SK-N-SH (cell line): ENCODE results near the gene HS6ST3. TPM values are rescaled to one million over a fixed set of nuclear protein-coding genes. Genes with fewer than 3 reads are reported as not detected.
A peak's percentile ranks its signal among the peaks of the same experiment; 100 is the strongest.

Experiments used
- CTCF ChIA-PET: fragments of 300-600, 350-600 bp; formaldehyde crosslinking; extraction: SDS; loops from one replicate; lab custom pipeline; 2021; lab: Yijun Ruan, JAX
- POLR2A ChIA-PET: fragments of 350-600 bp; sonication (Branson Sonifier 250); formaldehyde crosslinking; extraction: SDS; loops from one replicate; lab custom pipeline; 2020; ENCODE audit warnings: antibody characterized with exemption, inconsistent platforms; lab: Yijun Ruan, JAX
- DNase-seq: peaks from one replicate; pipeline ENCODE4 v3.0.0; 2012
- H2AFZ ChIP-seq: fragments of 200-600 bp; sonication (generic); 2 replicates; pipeline ENCODE4 v1.8.1; 2016; ENCODE audit warnings: antibody characterized with exemption, mild to moderate bottlenecking, low read depth
- H3F3A ChIP-seq: fragments of 200-600 bp; sonication (generic); replicated peaks from 2 replicates; pipeline ENCODE3; 2016; ENCODE audit warnings: antibody characterized with exemption, mild to moderate bottlenecking; ENCODE audit not compliant: insufficient read depth
- H3K27ac ChIP-seq, 2 experiments: fragments of 200-500 bp in 1 of 2; fragments of 200-600 bp in 1 of 2; sonication (Bioruptor generic) in 1 of 2; sonication (generic), shearing (Covaris generic) in 1 of 2; 2 replicates each; pipeline versions ENCODE4 v1.5.1 to v1.6.1; 2014 to 2016; ENCODE audit warnings: low read depth in 2 of 2, inconsistent platforms in 1 of 2, low read length in 1 of 2, mild to moderate bottlenecking in 1 of 2, mixed read lengths in 1 of 2
- H3K27me3 ChIP-seq: fragments of 200-600 bp; sonication (generic), shearing (Covaris generic); 2 replicates; pipeline ENCODE4 v1.6.1; 2016; ENCODE audit warnings: mixed run types; ENCODE audit not compliant: insufficient read depth
- H3K36me3 ChIP-seq, 2 experiments: fragments of 200-500 bp in 1 of 2; fragments of 200-600 bp in 1 of 2; sonication (Bioruptor generic) in 1 of 2; sonication (generic) in 1 of 2; replicated peaks in 1 of 2; 2 replicates each; pipeline versions ENCODE3 to v1.5.1; 2014 to 2016; ENCODE audit warnings: low read length in 1 of 2, mild to moderate bottlenecking in 1 of 2; ENCODE audit not compliant: insufficient read depth in 2 of 2, control insufficient read depth in 1 of 2
- H3K4me1 ChIP-seq, 2 experiments: fragments of 200-500 bp in 1 of 2; fragments of 200-600 bp in 1 of 2; sonication (Bioruptor generic) in 1 of 2; sonication (generic), shearing (Covaris generic) in 1 of 2; 2 replicates each; pipeline versions ENCODE4 v1.5.1 to v1.6.1; 2014 to 2016; ENCODE audit warnings: low read depth in 1 of 2, low read length in 1 of 2, mixed run types in 1 of 2; ENCODE audit not compliant: insufficient read depth in 2 of 2, control insufficient read depth in 1 of 2
- H3K4me2 ChIP-seq: fragments of 200-600 bp; sonication (generic), shearing (Covaris generic); 2 replicates; pipeline ENCODE4 v1.6.1; 2017; ENCODE audit warnings: mixed run types
- H3K4me3 ChIP-seq, 2 experiments: fragments of 200-500 bp in 1 of 2; fragments of 200-600 bp in 1 of 2; sonication (Bioruptor generic) in 1 of 2; sonication (generic), shearing (Covaris generic) in 1 of 2; 2 replicates each; pipeline versions ENCODE4 v1.5.1 to v1.8.1; 2014 to 2016; ENCODE audit warnings: low read depth in 2 of 2, inconsistent platforms in 1 of 2, low read length in 1 of 2, mild to moderate bottlenecking in 1 of 2, mixed read lengths in 1 of 2, moderate library complexity in 1 of 2
- H3K79me2 ChIP-seq: fragments of 200-600 bp; sonication (generic); 2 replicates; pipeline ENCODE4 v1.8.1; 2017; ENCODE audit warnings: mild to moderate bottlenecking; ENCODE audit not compliant: insufficient read depth
- H3K9ac ChIP-seq: fragments of 200-600 bp; sonication (generic); 2 replicates; pipeline ENCODE4 v1.6.1; 2017; ENCODE audit warnings: mixed run types
- H3K9me2 ChIP-seq: fragments of 200-600 bp; sonication (generic); 2 replicates; pipeline ENCODE4 v1.6.1; 2017; ENCODE audit warnings: mixed run types
- H3K9me3 ChIP-seq: fragments of 200-600 bp; sonication (generic); 2 replicates; pipeline ENCODE4 v1.6.1; 2017; ENCODE audit warnings: mixed run types, mild to moderate bottlenecking, moderate library complexity
- H4K20me1 ChIP-seq: fragments of 200-600 bp; sonication (generic); 2 replicates; pipeline ENCODE4 v1.6.1; 2017; ENCODE audit warnings: mild to moderate bottlenecking, mixed run types; ENCODE audit not compliant: insufficient read depth
- CHD2 ChIP-seq: fragments of 150-350 bp; IDR thresholded peaks from 2 replicates; pipeline ENCODE4 v1.6.1; 2018; ENCODE audit warnings: low read length; ENCODE audit not compliant: partially characterized antibody
- EP300 ChIP-seq, 2 experiments: IDR thresholded peaks; 2 replicates each; pipeline versions ENCODE4 v1.4.0 to v1.6.1; 2012; ENCODE audit warnings: borderline replicate concordance in 1 of 2, low read depth in 1 of 2, low read length in 1 of 2
- FOSL2 ChIP-seq: IDR thresholded peaks from 2 replicates; pipeline ENCODE4 v1.4.0; 2012; ENCODE audit warnings: low read depth, mild to moderate bottlenecking, moderate library complexity, borderline replicate concordance
- FOXJ3 ChIP-seq: sonication (generic); formaldehyde crosslinking; IDR thresholded peaks from 2 replicates; pipeline ENCODE4 v1.5.1; 2020; ENCODE audit warnings: mild to moderate bottlenecking, missing genetic modification reagents
- GATA2 ChIP-seq: sonication (generic); formaldehyde crosslinking; IDR thresholded peaks from 2 replicates; pipeline ENCODE4 v1.5.0; 2020; ENCODE audit warnings: mild to moderate bottlenecking, missing genetic modification reagents
- MXI1 ChIP-seq: IDR thresholded peaks from 2 replicates; pipeline ENCODE4 v1.6.1; 2012; ENCODE audit warnings: mild to moderate bottlenecking, low read depth, low read length, improper control_type of control experiment
- NFIC ChIP-seq: IDR thresholded peaks from 2 replicates; pipeline ENCODE4 v1.4.0; 2012; ENCODE audit warnings: borderline replicate concordance
- PBX3 ChIP-seq: IDR thresholded peaks from 2 replicates; pipeline ENCODE4; 2012
- RAD21 ChIP-seq: IDR thresholded peaks from 2 replicates; pipeline ENCODE4 v1.6.1; 2012; ENCODE audit warnings: mild to moderate bottlenecking, low read length
- RCOR1 ChIP-seq: fragments of 150-350 bp; IDR thresholded peaks from 2 replicates; pipeline ENCODE4 v1.6.1; 2017; ENCODE audit warnings: antibody characterized with exemption, low read length
- RXRA ChIP-seq: IDR thresholded peaks from 2 replicates; pipeline ENCODE4 v1.4.0; 2012; ENCODE audit warnings: low read depth, mild to moderate bottlenecking, borderline replicate concordance
- SMC3 ChIP-seq: IDR thresholded peaks from 2 replicates; pipeline ENCODE4 v1.6.1; 2012; ENCODE audit warnings: low read depth, low read length, improper control_type of control experiment
- TCF12 ChIP-seq: IDR thresholded peaks from 2 replicates; pipeline ENCODE4 v1.4.0; 2012
- TEAD4 ChIP-seq: IDR thresholded peaks from 2 replicates; pipeline ENCODE4 v1.4.0; 2012; ENCODE audit warnings: mild to moderate bottlenecking, borderline replicate concordance; ENCODE audit not compliant: insufficient read depth
- USF1 ChIP-seq: IDR thresholded peaks from 2 replicates; pipeline ENCODE4 v1.4.0; 2012; ENCODE audit warnings: low read depth, borderline replicate concordance
- YY1 ChIP-seq: IDR thresholded peaks from 2 replicates; pipeline ENCODE4 v1.4.0; 2012; ENCODE audit warnings: low read depth, mild to moderate bottlenecking
- WGBS: methylation state at CpG from one replicate; pipeline ENCODE4 v1.1.6; 2017; ENCODE audit warnings: low lambda C conversion rate; 5-methylcytosine and 5-hydroxymethylcytosine counted together
- polyA plus RNA-seq, 3 experiments: library from polyadenylated mRNA; depleted of rRNA; stranded (reverse); fragments of >200 nt; gene quantifications; 2 replicates each; pipeline ENCODE4 v1.2.3, GENCODE V29; 2012
- TF ChIP-seq, protein P1 (sequence below): IDR thresholded peaks from 2 replicates; pipeline ENCODE4 v1.4.0; 2012; ENCODE audit warnings: low read depth, borderline replicate concordance

Gene HS6ST3
- polyA plus RNA-seq, 1 of the 3 experiments (the other 2 are of a cell fraction), result under 0.01 TPM

GRCh38 chr13:96200810-96201209, 110.9 kb downstream of the HS6ST3 start:
- Histone ChIP-seq H4K20me1 (no peaks in the 10 kb centered on the region), H3K9me2 (no peaks in the 10 kb centered on the region), H3K27ac (no peak overlapping the region), H3K36me3 (no peaks in the 10 kb centered on the region), H3K9me3 (no peaks in the 10 kb centered on the region), H3K4me1 (peaks cover 0 to 3% of the 10 kb centered on the region in 2 experiments; a peak in 1 of 4 replicates), H3F3A (no peaks in the 10 kb centered on the region), H3K79me2 (no peaks in the 10 kb centered on the region), H2AFZ (no peak overlapping the region), H3K4me3 (no peak overlapping the region), H3K4me2 (no peak overlapping the region), H3K9ac (no peak overlapping the region), H3K27me3 (no peaks in the 10 kb centered on the region)
- TF ChIP-seq EP300 (IDR thresholded peaks at IDR 0.05; ENCODE audit: borderline replicate concordance in 1 of 2, low read depth in 1 of 2, low read length in 1 of 2) (peak in 1 of 2 experiments; percentile 89; a peak in 2 of 4 replicates), USF1 (no peak), SMC3 (peak; percentile 30; the same call in 1 of the 2 replicates), FOSL2 (no peak), FOXJ3 (CRISPR knock-in tag) (peak; percentile 74), TCF12 (0 out of 2 replicates have a peak, but pooled peaks have one; percentile 10), CHD2 (peak; percentile 78), NFIC (no peak), RCOR1 (peak; percentile 99), PBX3 (no peak), RAD21 (peak; percentile 67), GATA2 (peak; percentile 97), YY1 (no peak), MXI1 (peak; percentile 24; the same call in 1 of the 2 replicates), RXRA (no peak)
- ChIA-PET CTCF (interaction anchor here (0.6 to 2.7 kb wide), 9 partner anchors 11 to 617 kb away, joined by 3 to 12 read pairs (median 4); no protein-coding TSS in a partner anchor), POLR2A (no interaction called here)
- DNase-seq, result peak; percentile 50
- 13% methylated on average over 6 of the region's 6 CpGs for WGBS

DNA sequence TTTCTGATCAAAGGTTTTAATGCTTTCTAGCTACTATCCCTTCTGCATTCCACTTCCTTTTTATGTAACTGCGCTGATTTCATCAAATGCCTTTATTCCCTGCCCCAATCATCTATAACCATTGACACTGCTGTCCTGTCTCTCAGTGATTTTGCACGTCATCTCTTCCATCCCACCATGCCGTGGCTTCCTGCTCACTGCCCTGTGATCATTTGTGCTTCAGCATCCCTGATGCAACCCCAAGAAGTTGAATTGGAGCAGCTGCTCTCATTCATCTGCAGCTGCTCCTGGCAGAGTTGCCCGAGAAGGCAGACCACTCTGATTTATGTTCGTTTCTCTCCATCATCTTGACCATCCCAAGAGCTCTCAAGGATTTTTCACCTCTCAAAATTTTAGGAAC, 112.4 kb downstream of the HS6ST3 start:
- Histone ChIP-seq H3K79me2 (no peaks in the 10 kb centered on the region), H2AFZ (no peak overlapping the region), H3K36me3 (no peaks in the 10 kb centered on the region), H3K9me2 (no peaks in the 10 kb centered on the region), H3K4me2 (no peak overlapping the region), H3K9ac (no peak overlapping the region), H3F3A (no peaks in the 10 kb centered on the region), H4K20me1 (no peaks in the 10 kb centered on the region)
- DNase-seq, result no peak
- POLR2A ChIA-PET, result no interaction called here
- TF ChIP-seq TEAD4 (no peak), FOSL2 (no peak)
- TF ChIP-seq, protein P1, sequence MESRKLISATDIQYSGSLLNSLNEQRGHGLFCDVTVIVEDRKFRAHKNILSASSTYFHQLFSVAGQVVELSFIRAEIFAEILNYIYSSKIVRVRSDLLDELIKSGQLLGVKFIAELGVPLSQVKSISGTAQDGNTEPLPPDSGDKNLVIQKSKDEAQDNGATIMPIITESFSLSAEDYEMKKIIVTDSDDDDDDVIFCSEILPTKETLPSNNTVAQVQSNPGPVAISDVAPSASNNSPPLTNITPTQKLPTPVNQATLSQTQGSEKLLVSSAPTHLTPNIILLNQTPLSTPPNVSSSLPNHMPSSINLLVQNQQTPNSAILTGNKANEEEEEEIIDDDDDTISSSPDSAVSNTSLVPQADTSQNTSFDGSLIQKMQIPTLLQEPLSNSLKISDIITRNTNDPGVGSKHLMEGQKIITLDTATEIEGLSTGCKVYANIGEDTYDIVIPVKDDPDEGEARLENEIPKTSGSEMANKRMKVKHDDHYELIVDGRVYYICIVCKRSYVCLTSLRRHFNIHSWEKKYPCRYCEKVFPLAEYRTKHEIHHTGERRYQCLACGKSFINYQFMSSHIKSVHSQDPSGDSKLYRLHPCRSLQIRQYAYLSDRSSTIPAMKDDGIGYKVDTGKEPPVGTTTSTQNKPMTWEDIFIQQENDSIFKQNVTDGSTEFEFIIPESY, result no peak
- TF ChIP-seq, all 33 proteins: peak for 0
- Histone ChIP-seq H3K4me3 (no peak overlapping the region), H3K4me1 (peaks cover 0 to 3% of the 10 kb centered on the region in 2 experiments; a peak in 1 of 4 replicates), H3K27ac (no peak overlapping the region), H3K9me3 (no peaks in the 10 kb centered on the region), H3K27me3 (no peaks in the 10 kb centered on the region)
- CTCF ChIA-PET, result interaction anchor here (0.8 kb wide), 1 partner anchor 9 kb away, joined by 3 read pairs; no protein-coding TSS in a partner anchor
- WGBS, result 23% methylated on average over 5 of the region's 5 CpGs
